ENCODE results near the gene SH3RF1. TPM values are rescaled to one million over a fixed set of nuclear protein-coding genes. Genes with fewer than 3 reads are reported as not detected.

Gene SH3RF1
- total and polyA plus RNA-seq, 2 donors, result 2.0 to 3.7 TPM

GRCh38 chr4:169107528-169107927, 163.2 kb downstream of the SH3RF1 start:
- no peak overlapping the region for H3K4me3 ChIP-seq (ENCODE audit: low read length in 2 of 2)
- no peak for DNase-seq (ENCODE audit: low read depth in 6 of 9, low spot score in 9 of 9)
- WGBS, result 98% methylated on average over 2 of the region's 2 CpGs
- H3K9me3 ChIP-seq (ENCODE audit: control insufficient read depth in 2 of 2, insufficient read depth in 1 of 2, low read length in 1 of 2), result no peaks in the 10 kb centered on the region
- no peaks in the 10 kb centered on the region for H3K4me1 ChIP-seq (ENCODE audit: control insufficient read depth in 2 of 2, insufficient read depth in 2 of 2, low read length in 2 of 2)
- no peak overlapping the region for H3K27ac ChIP-seq (ENCODE audit: low read depth in 1 of 2, low read length in 1 of 2)
- no peaks in the 10 kb centered on the region for H3K27me3 ChIP-seq (ENCODE audit: control insufficient read depth in 2 of 2, insufficient read depth in 1 of 2, low read length in 1 of 2)
- H3K36me3 ChIP-seq (ENCODE audit: control insufficient read depth in 2 of 2, insufficient read depth in 2 of 2, low read length in 1 of 2), result peaks cover 0 to 2% of the 10 kb centered on the region in 2 donors

- WGBS, result 96% methylated on average over 16 of the region's 16 CpGs
- Histone ChIP-seq H3K27me3 (ENCODE audit: control insufficient read depth in 2 of 2, insufficient read depth in 1 of 2, low read length in 1 of 2) (no peaks in the 10 kb centered on the region), H3K9me3 (ENCODE audit: control insufficient read depth in 2 of 2, insufficient read depth in 1 of 2, low read length in 1 of 2) (no peaks in the 10 kb centered on the region), H3K4me3 (ENCODE audit: low read length in 2 of 2) (no peak overlapping the region), H3K4me1 (ENCODE audit: control insufficient read depth in 2 of 2, insufficient read depth in 2 of 2, low read length in 2 of 2) (no peaks in the 10 kb centered on the region), H3K36me3 (ENCODE audit: control insufficient read depth in 2 of 2, insufficient read depth in 2 of 2, low read length in 1 of 2) (peaks cover 0 to 2% of the 10 kb centered on the region in 2 donors), H3K27ac (ENCODE audit: low read depth in 1 of 2, low read length in 1 of 2) (no peak overlapping the region)
- DNase-seq (ENCODE audit: low read depth in 6 of 9, low spot score in 9 of 9), result no peak
Observed at GRCh38 chr4:169106696-169107229, 164.0 kb downstream of the SH3RF1 start.

- Histone ChIP-seq H3K36me3 (ENCODE audit: control insufficient read depth in 2 of 2, insufficient read depth in 2 of 2, low read length in 1 of 2) (peaks cover 0 to 2% of the 10 kb centered on the region in 2 donors), H3K27ac (ENCODE audit: low read depth in 1 of 2, low read length in 1 of 2) (no peak overlapping the region), H3K27me3 (ENCODE audit: control insufficient read depth in 2 of 2, insufficient read depth in 1 of 2, low read length in 1 of 2) (no peaks in the 10 kb centered on the region), H3K4me3 (ENCODE audit: low read length in 2 of 2) (no peak overlapping the region), H3K9me3 (ENCODE audit: control insufficient read depth in 2 of 2, insufficient read depth in 1 of 2, low read length in 1 of 2) (no peaks in the 10 kb centered on the region), H3K4me1 (ENCODE audit: control insufficient read depth in 2 of 2, insufficient read depth in 2 of 2, low read length in 2 of 2) (no peaks in the 10 kb centered on the region)
- 96% methylated on average over 6 of the region's 6 CpGs for WGBS
- DNase-seq (ENCODE audit: low read depth in 6 of 9, low spot score in 9 of 9), result no peak
Observed at GRCh38 chr4:169105620-169106019, 165.1 kb downstream of the SH3RF1 start.

DNA sequence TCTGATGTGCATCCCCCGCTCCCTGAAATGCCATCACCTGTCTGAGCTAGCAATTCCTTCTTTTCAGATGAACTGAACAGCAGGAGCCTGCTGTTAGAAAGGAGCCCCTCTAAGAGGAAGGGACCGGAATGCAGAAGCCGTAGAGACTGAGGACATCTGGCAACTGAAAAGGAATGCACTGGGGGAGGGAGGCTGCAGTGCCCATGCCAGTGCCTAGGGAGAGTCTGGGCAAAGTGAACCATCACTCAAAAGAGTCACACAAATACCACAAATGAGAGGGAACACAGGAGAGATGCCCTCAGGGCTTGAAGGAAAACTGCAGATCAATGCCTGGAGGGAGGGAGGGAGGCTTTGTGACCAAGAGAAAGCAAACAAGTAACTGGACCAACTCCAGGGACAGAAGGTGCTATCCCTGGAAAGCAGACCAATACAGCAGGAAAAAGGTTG, 166.8 kb downstream of the SH3RF1 start:
- no peaks in the 10 kb centered on the region for H3K4me1 ChIP-seq (ENCODE audit: control insufficient read depth in 2 of 2, insufficient read depth in 2 of 2, low read length in 2 of 2)
- peaks cover 0 to 2% of the 10 kb centered on the region in 2 donors for H3K36me3 ChIP-seq (ENCODE audit: control insufficient read depth in 2 of 2, insufficient read depth in 2 of 2, low read length in 1 of 2)
- no peak overlapping the region for H3K27ac ChIP-seq (ENCODE audit: low read depth in 1 of 2, low read length in 1 of 2)
- no peak for DNase-seq (ENCODE audit: low read depth in 6 of 9, low spot score in 9 of 9)
- 96% methylated on average over 3 of the region's 3 CpGs for WGBS
- H3K27me3 ChIP-seq (ENCODE audit: control insufficient read depth in 2 of 2, insufficient read depth in 1 of 2, low read length in 1 of 2), result no peaks in the 10 kb centered on the region
- no peaks in the 10 kb centered on the region for H3K9me3 ChIP-seq (ENCODE audit: control insufficient read depth in 2 of 2, insufficient read depth in 1 of 2, low read length in 1 of 2)
- no peak overlapping the region for H3K4me3 ChIP-seq (ENCODE audit: low read length in 2 of 2)

GRCh38 chr4:169102026-169102425, 168.7 kb downstream of the SH3RF1 start:
- H3K4me1 ChIP-seq (ENCODE audit: control insufficient read depth in 2 of 2, insufficient read depth in 2 of 2, low read length in 2 of 2), result no peaks in the 10 kb centered on the region
- no peak overlapping the region for H3K27ac ChIP-seq (ENCODE audit: low read depth in 1 of 2, low read length in 1 of 2)
- peaks cover 0 to 2% of the 10 kb centered on the region in 2 donors for H3K36me3 ChIP-seq (ENCODE audit: control insufficient read depth in 2 of 2, insufficient read depth in 2 of 2, low read length in 1 of 2)
- no peaks in the 10 kb centered on the region for H3K9me3 ChIP-seq (ENCODE audit: control insufficient read depth in 2 of 2, insufficient read depth in 1 of 2, low read length in 1 of 2)
- WGBS, result 100% methylated on average over 2 of the region's 2 CpGs
- H3K4me3 ChIP-seq (ENCODE audit: low read length in 2 of 2), result no peak overlapping the region
- H3K27me3 ChIP-seq (ENCODE audit: control insufficient read depth in 2 of 2, insufficient read depth in 1 of 2, low read length in 1 of 2), result no peaks in the 10 kb centered on the region
- no peak for DNase-seq (ENCODE audit: low read depth in 6 of 9, low spot score in 9 of 9)

- no peaks in the 10 kb centered on the region for H3K27me3 ChIP-seq (ENCODE audit: control insufficient read depth in 2 of 2, insufficient read depth in 1 of 2, low read length in 1 of 2)
- no peak overlapping the region for H3K27ac ChIP-seq (ENCODE audit: low read depth in 1 of 2, low read length in 1 of 2)
- no peak overlapping the region for H3K4me3 ChIP-seq (ENCODE audit: low read length in 2 of 2)
- no peaks in the 10 kb centered on the region for H3K36me3 ChIP-seq (ENCODE audit: control insufficient read depth in 2 of 2, insufficient read depth in 2 of 2, low read length in 1 of 2)
- no peaks in the 10 kb centered on the region for H3K4me1 ChIP-seq (ENCODE audit: control insufficient read depth in 2 of 2, insufficient read depth in 2 of 2, low read length in 2 of 2)
- H3K9me3 ChIP-seq (ENCODE audit: control insufficient read depth in 2 of 2, insufficient read depth in 1 of 2, low read length in 1 of 2), result no peaks in the 10 kb centered on the region
- DNase-seq (ENCODE audit: low read depth in 6 of 9, low spot score in 9 of 9), result no peak
- WGBS, result 98% methylated on average over 4 of the region's 4 CpGs
Observed at GRCh38 chr4:169100670-169101101, 170.1 kb downstream of the SH3RF1 start.

GRCh38 chr4:169099771-169100180, 171.0 kb downstream of the SH3RF1 start:
- 87% methylated on average over 3 of the region's 3 CpGs for WGBS
- Histone ChIP-seq H3K4me1 (ENCODE audit: control insufficient read depth in 2 of 2, insufficient read depth in 2 of 2, low read length in 2 of 2) (no peaks in the 10 kb centered on the region), H3K36me3 (ENCODE audit: control insufficient read depth in 2 of 2, insufficient read depth in 2 of 2, low read length in 1 of 2) (no peaks in the 10 kb centered on the region), H3K27ac (ENCODE audit: low read depth in 1 of 2, low read length in 1 of 2) (no peak overlapping the region), H3K9me3 (ENCODE audit: control insufficient read depth in 2 of 2, insufficient read depth in 1 of 2, low read length in 1 of 2) (no peaks in the 10 kb centered on the region), H3K27me3 (ENCODE audit: control insufficient read depth in 2 of 2, insufficient read depth in 1 of 2, low read length in 1 of 2) (no peaks in the 10 kb centered on the region), H3K4me3 (ENCODE audit: low read length in 2 of 2) (no peak overlapping the region)
- DNase-seq (ENCODE audit: low read depth in 6 of 9, low spot score in 9 of 9), result no peak

DNA sequence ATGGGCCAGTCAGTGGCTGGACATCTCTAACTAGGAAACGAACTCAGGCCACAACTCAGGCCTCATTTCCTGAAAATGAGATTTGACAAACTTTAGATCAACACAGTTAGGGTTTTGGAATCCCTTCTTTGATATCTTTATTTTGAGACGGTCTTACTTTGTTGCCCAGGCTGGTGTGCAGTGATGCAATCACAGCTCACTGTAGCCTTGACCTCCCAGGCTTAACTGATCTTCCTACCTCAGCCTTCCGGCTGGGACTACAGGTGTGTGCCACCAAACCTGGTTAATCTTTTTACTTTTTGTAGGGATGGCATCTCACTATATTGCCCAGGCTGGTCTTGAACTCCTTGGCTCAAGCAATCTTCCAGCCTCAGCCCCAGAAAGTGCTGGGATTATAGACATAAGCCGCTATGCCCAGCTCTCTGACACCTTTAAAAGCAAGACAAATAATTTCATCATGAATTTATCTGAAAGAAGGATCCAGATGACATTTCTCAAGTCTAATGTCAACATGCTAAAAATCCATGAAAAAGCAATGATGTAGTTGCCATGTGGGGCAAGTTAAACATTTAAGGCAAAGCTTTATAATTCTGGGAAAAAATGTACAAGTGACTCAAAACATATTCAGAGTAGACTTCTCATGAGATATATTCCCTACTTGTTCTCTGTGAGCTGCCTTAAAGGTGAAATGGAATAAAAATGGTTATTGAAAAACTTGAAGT, 171.6 kb downstream of the SH3RF1 start:
- H3K9me3 ChIP-seq (ENCODE audit: control insufficient read depth in 2 of 2, insufficient read depth in 1 of 2, low read length in 1 of 2), result no peaks in the 10 kb centered on the region
- H3K27ac ChIP-seq (ENCODE audit: low read depth in 1 of 2, low read length in 1 of 2), result no peak overlapping the region
- DNase-seq (ENCODE audit: low read depth in 6 of 9, low spot score in 9 of 9), result no peak
- H3K4me3 ChIP-seq (ENCODE audit: low read length in 2 of 2), result no peak overlapping the region
- H3K4me1 ChIP-seq (ENCODE audit: control insufficient read depth in 2 of 2, insufficient read depth in 2 of 2, low read length in 2 of 2), result no peaks in the 10 kb centered on the region
- WGBS, result 93% methylated on average over 4 of the region's 4 CpGs
- no peaks in the 10 kb centered on the region for H3K36me3 ChIP-seq (ENCODE audit: control insufficient read depth in 2 of 2, insufficient read depth in 2 of 2, low read length in 1 of 2)
- no peaks in the 10 kb centered on the region for H3K27me3 ChIP-seq (ENCODE audit: control insufficient read depth in 2 of 2, insufficient read depth in 1 of 2, low read length in 1 of 2)

DNA sequence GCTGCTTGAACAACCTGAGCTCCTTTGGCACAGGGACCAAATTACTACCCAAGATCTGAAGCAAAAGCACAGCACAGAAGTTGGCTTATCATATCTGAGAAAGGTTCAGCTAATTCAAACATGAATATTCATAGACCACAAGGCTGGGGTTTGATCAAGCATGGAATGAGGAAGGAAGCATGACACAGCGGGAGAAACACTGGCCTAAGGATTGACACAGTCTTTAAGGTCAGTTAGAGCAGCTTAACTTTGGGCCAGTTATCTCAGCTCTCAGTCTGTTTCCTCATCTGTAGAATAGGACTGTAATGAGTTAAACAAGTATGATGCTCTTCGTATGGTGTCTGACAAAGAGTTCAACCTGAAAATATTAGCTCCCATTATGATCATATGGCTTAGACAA, 172.2 kb downstream of the SH3RF1 start:
- WGBS, result 64% methylated on average over 2 of the region's 2 CpGs
- Histone ChIP-seq H3K4me3 (ENCODE audit: low read length in 2 of 2) (no peak overlapping the region), H3K36me3 (ENCODE audit: control insufficient read depth in 2 of 2, insufficient read depth in 2 of 2, low read length in 1 of 2) (no peaks in the 10 kb centered on the region), H3K27ac (ENCODE audit: low read depth in 1 of 2, low read length in 1 of 2) (no peak overlapping the region), H3K4me1 (ENCODE audit: control insufficient read depth in 2 of 2, insufficient read depth in 2 of 2, low read length in 2 of 2) (no peaks in the 10 kb centered on the region), H3K9me3 (ENCODE audit: control insufficient read depth in 2 of 2, insufficient read depth in 1 of 2, low read length in 1 of 2) (no peaks in the 10 kb centered on the region), H3K27me3 (ENCODE audit: control insufficient read depth in 2 of 2, insufficient read depth in 1 of 2, low read length in 1 of 2) (no peaks in the 10 kb centered on the region)
- DNase-seq (ENCODE audit: low read depth in 6 of 9, low spot score in 9 of 9), result no peak
